OCI-LY3 (cell line): ENCODE results near the gene SFI1.

ENCODE experiments used
- CTCF ChIP-seq: fragments of 200-600, 300-600 bp; sonication (generic); IDR thresholded peaks from 2 replicates; pipeline ENCODE4 v1.5.1; 2014; ENCODE audit warnings: antibody characterized with exemption, low read length, low read depth
- EZH2phosphoT487 ChIP-seq: fragments of 200-600 bp; shearing (Covaris generic); IDR thresholded peaks from 2 replicates; pipeline ENCODE4 v1.6.1; 2018; ENCODE audit warnings: antibody characterized with exemption, mixed run types, low read depth

GRCh38 chr22:31629741-31630184 is 133.4 kb downstream of the SFI1 start:
- TF ChIP-seq CTCF, result no peak
- TF ChIP-seq EZH2phosphoT487, result no peak
